ENCODE measurements around the gene ZNF525.
"Not testable (repeated sequence)": the region's sequence is repeated elsewhere in the genome, so short reads cannot be mapped to it uniquely, and the experiment has no call there.

The ZNF525 gene

DNA sequence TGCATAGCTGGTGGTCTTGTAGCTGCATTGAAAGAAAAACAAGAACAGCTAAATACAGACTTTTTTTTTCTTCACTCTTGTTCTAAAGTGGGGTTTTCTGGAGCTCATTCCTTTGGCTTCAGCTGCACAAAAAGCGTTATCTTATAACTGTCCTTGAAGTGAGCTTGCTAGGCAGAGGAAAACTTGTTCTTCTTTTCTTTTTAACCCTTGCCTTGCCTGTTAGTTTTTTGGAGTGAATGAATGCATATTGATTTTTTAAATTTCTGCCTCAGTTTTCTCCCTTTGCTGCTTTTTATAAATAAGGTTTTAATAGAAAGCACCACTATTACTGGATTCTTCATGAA is 31.0 kb downstream of the ZNF525 start:
- H3K4me3 ChIP-seq (ENCODE audit: low read length): peak overlapping the region; percentile 85; the same call in 1 of the 2 replicates
- peaks cover 24% of the 10 kb centered on the region for H3K36me3 ChIP-seq (ENCODE audit: control insufficient read depth, low read length)
- TF ChIP-seq EZH2phosphoT487 (IDR thresholded peaks at IDR 0.05; ENCODE audit: borderline replicate concordance, low read length) (no peak), CTCF (IDR thresholded peaks at IDR 0.05; ENCODE audit: low read depth, low read length, poor library complexity, severe bottlenecking) (no peak)
- H3F3A ChIP-seq (ENCODE audit: control insufficient read depth, insufficient read depth): no peaks in the 10 kb centered on the region
- H3K27ac ChIP-seq (ENCODE audit: low read depth, low read length): no peak overlapping the region
- no peaks in the 10 kb centered on the region for H3K27me3 ChIP-seq (ENCODE audit: control insufficient read depth, low read length)
- peaks cover 20% of the 10 kb centered on the region for H3K79me2 ChIP-seq (ENCODE audit: control insufficient read depth, low read length)
- H4K20me1 ChIP-seq (ENCODE audit: control insufficient read depth, insufficient read depth, low read depth, low read length): no peaks in the 10 kb centered on the region
- H3K4me2 ChIP-seq (ENCODE audit: low read length): peak overlapping the region; percentile 90; the same call in 1 of the 2 replicates
- H3K4me1 ChIP-seq (ENCODE audit: control insufficient read depth, low read length): 0 out of 2 replicates have a peak, but pooled peaks cover 4% of the 10 kb centered on the region
- peaks cover 4% of the 10 kb centered on the region; the same call in 1 of the 2 replicates for H3K9me3 ChIP-seq (ENCODE audit: control insufficient read depth, insufficient read depth, low read length)
- H3K9me2 ChIP-seq (replicated peaks; ENCODE audit: control insufficient read depth, low read length): no peaks in the 10 kb centered on the region

- H3K27me3 ChIP-seq (ENCODE audit: control insufficient read depth, low read length); H3K9me3 ChIP-seq (ENCODE audit: control insufficient read depth, insufficient read depth, low read length); H3F3A ChIP-seq (ENCODE audit: control insufficient read depth, insufficient read depth); H3K9me2 ChIP-seq (replicated peaks; ENCODE audit: control insufficient read depth, low read length); H3K4me2 ChIP-seq (ENCODE audit: low read length); H3K4me3 ChIP-seq (ENCODE audit: low read length); H3K27ac ChIP-seq (ENCODE audit: low read depth, low read length); H3K4me1 ChIP-seq (ENCODE audit: control insufficient read depth, low read length); H4K20me1 ChIP-seq (ENCODE audit: control insufficient read depth, insufficient read depth, low read depth, low read length): not testable (repeated sequence)
- H3K79me2 ChIP-seq (ENCODE audit: control insufficient read depth, low read length): peaks cover 20% of the 10 kb centered on the region
- peaks cover 32% of the 10 kb centered on the region for H3K36me3 ChIP-seq (ENCODE audit: control insufficient read depth, low read length)
These were observed 32.4 kb downstream of the ZNF525 start for GRCh38 chr19:53397918-53398317.

GRCh38 chr19:53409505-53410204 is 44.1 kb downstream of the ZNF525 start:
- H3K27ac ChIP-seq (ENCODE audit: low read depth, low read length): no peak overlapping the region
- TF ChIP-seq EZH2phosphoT487 (IDR thresholded peaks at IDR 0.05; ENCODE audit: borderline replicate concordance, low read length) (no peak), CTCF (IDR thresholded peaks at IDR 0.05; ENCODE audit: low read depth, low read length, poor library complexity, severe bottlenecking) (no peak)
- H3K9me2 ChIP-seq (replicated peaks; ENCODE audit: control insufficient read depth, low read length): no peaks in the 10 kb centered on the region
- H3K4me3 ChIP-seq (ENCODE audit: low read length): no peak overlapping the region
- H3K4me1 ChIP-seq (ENCODE audit: control insufficient read depth, low read length): no peaks in the 10 kb centered on the region
- H3K36me3 ChIP-seq (ENCODE audit: control insufficient read depth, low read length): peaks cover 41% of the 10 kb centered on the region
- peaks cover 35% of the 10 kb centered on the region for H3K9me3 ChIP-seq (ENCODE audit: control insufficient read depth, insufficient read depth, low read length)
- H4K20me1 ChIP-seq (ENCODE audit: control insufficient read depth, insufficient read depth, low read depth, low read length): no peaks in the 10 kb centered on the region
- no peaks in the 10 kb centered on the region for H3K79me2 ChIP-seq (ENCODE audit: control insufficient read depth, low read length)
- H3F3A ChIP-seq (ENCODE audit: control insufficient read depth, insufficient read depth): no peaks in the 10 kb centered on the region
- H3K27me3 ChIP-seq (ENCODE audit: control insufficient read depth, low read length): no peaks in the 10 kb centered on the region
- H3K4me2 ChIP-seq (ENCODE audit: low read length): no peak overlapping the region

- H3K79me2 ChIP-seq (ENCODE audit: control insufficient read depth, low read length); H3K4me1 ChIP-seq (ENCODE audit: control insufficient read depth, low read length); H3K9me2 ChIP-seq (replicated peaks; ENCODE audit: control insufficient read depth, low read length); H3F3A ChIP-seq (ENCODE audit: control insufficient read depth, insufficient read depth); H3K27me3 ChIP-seq (ENCODE audit: control insufficient read depth, low read length); H3K4me3 ChIP-seq (ENCODE audit: low read length); H3K27ac ChIP-seq (ENCODE audit: low read depth, low read length); H4K20me1 ChIP-seq (ENCODE audit: control insufficient read depth, insufficient read depth, low read depth, low read length); H3K9me3 ChIP-seq (ENCODE audit: control insufficient read depth, insufficient read depth, low read length); H3K4me2 ChIP-seq (ENCODE audit: low read length); H3K36me3 ChIP-seq (ENCODE audit: control insufficient read depth, low read length): not testable (repeated sequence)
These were observed 55.2 kb downstream of the ZNF525 start for GRCh38 chr19:53420520-53421315.

Measured in DOHH2 (cell line).